ENCODE results near the gene MMAA.

DNA sequence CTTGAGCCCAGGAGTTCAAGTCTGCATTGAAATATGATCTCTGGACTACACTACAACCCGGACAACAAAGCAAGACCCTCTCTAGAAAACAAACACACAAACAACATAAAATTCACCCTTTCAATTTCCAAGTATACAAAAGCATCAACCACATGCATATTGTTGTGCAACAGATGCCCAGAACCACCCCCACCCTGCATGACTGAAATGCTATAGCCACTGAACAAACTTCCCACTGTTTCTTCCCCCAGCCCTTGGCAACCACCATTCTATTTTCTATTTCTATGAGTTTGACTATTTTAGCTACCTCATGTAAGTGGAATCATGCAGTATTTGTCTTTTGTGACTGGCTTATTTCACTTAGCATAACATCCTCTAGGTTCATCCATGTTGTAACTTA is 46.6 kb downstream of the MMAA start:
- TF ChIP-seq, protein P1, sequence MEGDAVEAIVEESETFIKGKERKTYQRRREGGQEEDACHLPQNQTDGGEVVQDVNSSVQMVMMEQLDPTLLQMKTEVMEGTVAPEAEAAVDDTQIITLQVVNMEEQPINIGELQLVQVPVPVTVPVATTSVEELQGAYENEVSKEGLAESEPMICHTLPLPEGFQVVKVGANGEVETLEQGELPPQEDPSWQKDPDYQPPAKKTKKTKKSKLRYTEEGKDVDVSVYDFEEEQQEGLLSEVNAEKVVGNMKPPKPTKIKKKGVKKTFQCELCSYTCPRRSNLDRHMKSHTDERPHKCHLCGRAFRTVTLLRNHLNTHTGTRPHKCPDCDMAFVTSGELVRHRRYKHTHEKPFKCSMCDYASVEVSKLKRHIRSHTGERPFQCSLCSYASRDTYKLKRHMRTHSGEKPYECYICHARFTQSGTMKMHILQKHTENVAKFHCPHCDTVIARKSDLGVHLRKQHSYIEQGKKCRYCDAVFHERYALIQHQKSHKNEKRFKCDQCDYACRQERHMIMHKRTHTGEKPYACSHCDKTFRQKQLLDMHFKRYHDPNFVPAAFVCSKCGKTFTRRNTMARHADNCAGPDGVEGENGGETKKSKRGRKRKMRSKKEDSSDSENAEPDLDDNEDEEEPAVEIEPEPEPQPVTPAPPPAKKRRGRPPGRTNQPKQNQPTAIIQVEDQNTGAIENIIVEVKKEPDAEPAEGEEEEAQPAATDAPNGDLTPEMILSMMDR (IDR thresholded peaks at IDR 0.05): no peak
- no peak for TF ChIP-seq POLR2A (IDR thresholded peaks at IDR 0.05)

All from testis (tissue), 2 donors.